G401 (cell line): Measurements from ENCODE around the gene MLH1. TPM values are rescaled to one million over a fixed set of nuclear protein-coding genes. Genes with fewer than 3 reads are reported as not detected.

Source experiments
- DNase-seq: peaks from one replicate; pipeline ENCODE4 v3.0.0-alpha.2; 2015; ENCODE audit warnings: low spot score
- in situ Hi-C: cut with HindIII; loops from 2 replicates; pipeline ENCODE4 v1.10.0; 2016; ENCODE audit warnings: low sequenced_read_pairs, mixed read lengths
- total RNA-seq: library from RNA; depleted of rRNA; stranded (reverse); fragments of >200 nt; shearing (Covaris generic); gene quantifications from 2 replicates; pipeline ENCODE4 v1.2.3, GENCODE V29; 2014

Gene MLH1
- total RNA-seq, 1 experiment from 2014 or later = 84.7 TPM

DNA sequence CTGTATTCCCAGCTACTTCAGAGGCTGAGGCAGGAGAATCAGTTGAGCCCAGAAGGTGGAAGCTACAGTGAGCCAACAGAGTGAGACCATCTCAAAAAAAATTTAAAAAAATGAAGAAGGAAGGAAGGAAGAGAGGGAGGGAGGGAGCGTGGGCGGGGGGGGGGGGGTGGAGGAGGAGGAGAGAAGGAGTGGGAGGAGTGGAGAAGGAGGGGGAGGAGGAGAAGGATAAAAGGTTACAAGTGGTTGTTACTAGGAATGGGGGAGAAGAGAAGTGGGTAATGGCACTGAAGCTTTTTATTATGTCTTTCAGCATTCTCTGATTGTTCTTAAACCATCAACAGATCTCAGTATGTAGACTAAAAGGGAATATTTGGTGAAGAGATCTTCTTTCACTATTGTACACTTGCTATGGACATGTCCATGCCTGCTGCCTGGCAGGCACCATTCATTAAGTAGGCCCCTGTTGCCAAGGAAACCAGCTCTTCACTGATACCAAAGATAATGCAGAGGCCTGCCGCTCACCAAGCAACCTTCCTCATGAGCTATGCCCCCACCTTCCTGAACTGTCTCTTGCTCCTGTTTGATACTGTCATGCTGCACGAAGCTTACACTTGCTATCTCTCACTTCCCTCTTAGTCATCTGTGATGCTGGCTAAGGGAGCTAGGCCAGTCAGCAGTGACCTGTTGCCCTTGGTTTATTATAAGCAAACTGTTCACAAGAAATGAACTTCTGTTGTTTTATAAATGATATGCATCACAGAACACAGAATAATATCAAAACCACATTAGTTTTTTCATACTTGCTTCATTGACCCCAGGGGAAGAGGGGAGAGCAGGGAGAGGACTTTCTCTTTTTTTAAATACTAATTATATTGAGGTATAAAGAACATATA lies 23.5 kb upstream of the MLH1 start:
- DNase-seq = no peak
- in situ Hi-C loops = no loop called here

DNA sequence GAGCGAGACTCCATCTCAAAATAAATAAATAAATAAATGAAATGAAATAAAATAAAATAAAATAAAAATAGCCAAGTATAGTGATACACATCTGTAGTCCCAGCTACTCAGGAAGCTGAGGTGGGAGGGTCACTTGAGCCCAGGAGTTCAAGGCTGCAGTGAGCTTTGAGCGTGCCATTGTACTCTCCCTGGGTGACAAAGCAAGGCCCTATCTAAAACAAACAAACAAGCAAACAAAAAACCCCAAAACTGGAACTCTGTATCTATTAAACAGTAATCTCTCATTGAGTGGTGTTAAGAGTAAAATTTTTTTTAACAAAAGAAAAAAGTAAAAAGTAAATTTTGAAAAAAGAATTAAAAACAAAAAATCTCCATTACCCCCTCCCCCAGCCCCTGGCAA lies 21.2 kb upstream of the MLH1 start:
- no peak for DNase-seq
- in situ Hi-C loops = no loop called here

GRCh38 chr3:36973139-36973538 lies 20.2 kb upstream of the MLH1 start:
- in situ Hi-C loops = no loop called here
- no peak for DNase-seq

DNA sequence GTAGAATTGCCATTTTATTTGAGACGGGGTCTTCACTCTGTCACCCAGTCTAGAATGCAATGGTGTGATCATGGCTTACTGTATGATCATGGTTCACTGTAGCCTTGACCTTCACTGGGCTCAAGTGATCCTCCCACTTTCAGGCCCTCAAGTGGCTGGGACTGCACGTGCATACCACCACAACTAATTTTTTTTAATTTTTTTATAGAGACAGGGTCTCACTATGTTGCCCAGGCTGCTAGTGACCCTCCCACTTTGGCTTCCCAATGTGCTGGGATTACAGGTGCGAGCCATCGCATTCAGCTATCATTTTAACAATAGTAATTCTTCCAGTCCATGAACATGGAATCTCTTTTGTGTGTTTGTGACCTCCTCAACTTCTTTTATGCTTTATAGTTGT lies 12.3 kb upstream of the MLH1 start:
- in situ Hi-C loops = no loop called here
- DNase-seq = no peak

- in situ Hi-C loops = no loop called here
These were observed 5.0 kb upstream of the MLH1 start for GRCh38 chr3:36988356-36988755.

DNA sequence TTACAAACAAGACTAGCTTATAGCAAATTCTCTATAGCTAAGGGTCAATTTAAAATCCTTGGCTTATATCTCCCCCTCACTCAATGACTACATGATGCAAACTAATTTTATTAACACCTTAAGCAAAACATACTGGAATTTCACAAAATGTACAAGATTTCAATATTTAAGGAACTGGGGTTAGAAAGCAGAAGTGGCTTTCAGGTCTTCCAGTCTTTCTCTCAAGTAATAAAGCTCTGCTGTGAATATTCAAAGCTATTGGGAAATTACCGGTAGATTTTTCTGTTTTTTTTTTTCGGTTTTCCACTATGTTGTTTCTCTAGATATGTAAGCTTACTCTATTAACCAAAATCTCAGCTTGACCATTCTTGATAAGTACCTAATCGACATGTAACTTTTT lies 4.3 kb upstream of the MLH1 start:
- DNase-seq = no peak
- in situ Hi-C loops = no loop called here

More at GRCh38 chr3:36988356-36988755, 5.0 kb upstream of the MLH1 start:
- no peak for DNase-seq

DNA sequence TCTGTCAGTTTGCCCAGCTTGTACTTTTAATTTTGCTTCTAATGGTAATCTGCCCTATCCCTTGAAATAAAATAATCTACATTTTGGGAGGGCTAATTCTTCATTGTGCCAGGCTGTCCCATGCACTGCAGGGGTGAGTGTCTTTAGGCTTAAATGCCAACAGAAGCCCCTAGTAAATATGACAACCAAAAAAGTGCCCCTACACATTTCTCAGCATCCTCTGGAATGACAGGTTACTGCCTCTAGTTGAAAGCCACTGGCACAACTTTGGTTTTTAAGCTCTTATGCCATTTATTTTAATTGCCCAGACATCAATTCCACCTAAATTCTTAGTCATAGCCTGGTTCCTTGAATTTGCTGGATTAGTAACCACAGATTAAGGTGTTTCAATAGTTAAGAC lies 3.8 kb upstream of the MLH1 start:
- in situ Hi-C loops = no loop called here
- no peak for DNase-seq

GRCh38 chr3:36991147-36991546 lies 2.2 kb upstream of the MLH1 start:
- in situ Hi-C loops = no loop called here
- DNase-seq = no peak

DNA sequence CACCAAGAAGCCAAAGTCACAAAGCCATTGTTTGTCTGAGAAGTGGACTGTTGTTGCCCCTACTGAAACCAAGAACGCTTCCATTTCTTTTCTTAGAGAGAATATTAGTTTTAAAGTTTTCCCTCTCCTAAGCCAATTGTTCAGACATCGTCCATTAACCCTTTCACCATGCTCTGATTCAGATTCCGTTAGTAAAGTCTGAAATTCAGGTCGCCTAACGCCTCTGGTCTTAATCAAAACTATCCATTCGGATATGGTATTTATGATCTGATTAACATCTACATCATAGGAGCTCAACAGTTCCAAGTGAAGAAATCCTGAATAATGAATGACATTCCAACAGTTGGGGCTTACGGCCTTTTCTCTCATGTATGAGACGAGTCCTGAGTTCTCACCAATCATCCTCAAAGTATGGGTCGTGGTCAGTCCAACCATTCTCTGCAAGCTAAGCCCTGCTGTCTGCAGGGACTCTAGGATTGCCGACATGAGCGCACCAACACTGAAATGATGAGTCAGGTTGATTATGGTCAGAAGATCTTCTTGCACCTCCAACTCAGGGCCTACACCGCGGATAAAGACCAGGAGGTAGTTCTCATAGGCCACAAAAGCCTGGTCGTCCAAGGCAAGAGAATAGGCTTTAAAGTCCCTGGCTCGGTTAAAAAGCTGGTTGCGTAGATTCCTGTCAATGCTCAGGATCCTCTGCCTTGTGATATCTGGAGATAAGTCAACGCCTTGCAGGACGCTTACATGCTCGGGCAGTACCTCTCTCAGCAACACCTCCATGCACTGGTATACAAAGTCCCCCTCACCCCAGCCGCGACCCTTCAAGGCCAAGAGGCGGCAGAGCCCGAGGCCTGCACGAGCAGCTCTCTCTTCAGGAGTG lies 1.2 kb upstream of the MLH1 start:
- DNase-seq = no peak
- in situ Hi-C loops = no loop called here

DNA sequence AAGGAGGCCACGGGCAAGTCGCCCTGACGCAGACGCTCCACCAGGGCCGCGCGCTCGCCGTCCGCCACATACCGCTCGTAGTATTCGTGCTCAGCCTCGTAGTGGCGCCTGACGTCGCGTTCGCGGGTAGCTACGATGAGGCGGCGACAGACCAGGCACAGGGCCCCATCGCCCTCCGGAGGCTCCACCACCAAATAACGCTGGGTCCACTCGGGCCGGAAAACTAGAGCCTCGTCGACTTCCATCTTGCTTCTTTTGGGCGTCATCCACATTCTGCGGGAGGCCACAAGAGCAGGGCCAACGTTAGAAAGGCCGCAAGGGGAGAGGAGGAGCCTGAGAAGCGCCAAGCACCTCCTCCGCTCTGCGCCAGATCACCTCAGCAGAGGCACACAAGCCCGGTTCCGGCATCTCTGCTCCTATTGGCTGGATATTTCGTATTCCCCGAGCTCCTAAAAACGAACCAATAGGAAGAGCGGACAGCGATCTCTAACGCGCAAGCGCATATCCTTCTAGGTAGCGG lies 452 bp upstream of the MLH1 start, which contains the start of gene EPM2AIP1:
Gene EPM2AIP1 (minus strand): TSS at position 326 of the 520 bp plus-strand sequence. CDS start 54 bp downstream, at position 272.
- in situ Hi-C loops = no loop called here

DNA sequence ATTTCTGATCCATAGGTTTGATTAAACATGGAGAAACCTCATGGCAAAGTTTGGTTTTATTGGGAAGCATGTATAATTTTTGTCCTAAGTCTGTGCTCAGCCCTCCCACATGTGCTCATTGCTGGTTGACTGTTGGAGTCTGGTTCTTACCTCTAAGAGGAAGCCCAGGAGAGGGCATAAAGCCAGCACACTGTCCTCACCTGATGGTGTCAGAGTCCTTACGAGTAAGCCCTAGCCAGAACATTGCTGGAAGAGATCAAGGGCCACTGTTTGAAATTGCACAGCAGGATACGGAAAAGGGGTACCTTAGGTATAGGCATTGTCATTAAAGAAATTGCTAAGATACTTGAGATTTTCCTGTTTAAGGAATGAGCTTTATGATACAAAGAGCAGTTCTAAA lies 21.3 kb downstream of the MLH1 start:
- in situ Hi-C loops = no loop called here

More for the DNA sequence above, 452 bp upstream of the MLH1 start, which contains the start of gene EPM2AIP1:
- DNase-seq = peak; percentile 100

GRCh38 chr3:37015642-37016041 lies 22.3 kb downstream of the MLH1 start:
- no peak for DNase-seq
- in situ Hi-C loops = no loop called here

More for the DNA sequence above, 21.3 kb downstream of the MLH1 start:
- DNase-seq = no peak

GRCh38 chr3:37016903-37017302 lies 23.6 kb downstream of the MLH1 start:
- in situ Hi-C loops = no loop called here
- DNase-seq = no peak

GRCh38 chr3:37017683-37018082 lies 24.4 kb downstream of the MLH1 start:
- in situ Hi-C loops = no loop called here
- no peak for DNase-seq

DNA sequence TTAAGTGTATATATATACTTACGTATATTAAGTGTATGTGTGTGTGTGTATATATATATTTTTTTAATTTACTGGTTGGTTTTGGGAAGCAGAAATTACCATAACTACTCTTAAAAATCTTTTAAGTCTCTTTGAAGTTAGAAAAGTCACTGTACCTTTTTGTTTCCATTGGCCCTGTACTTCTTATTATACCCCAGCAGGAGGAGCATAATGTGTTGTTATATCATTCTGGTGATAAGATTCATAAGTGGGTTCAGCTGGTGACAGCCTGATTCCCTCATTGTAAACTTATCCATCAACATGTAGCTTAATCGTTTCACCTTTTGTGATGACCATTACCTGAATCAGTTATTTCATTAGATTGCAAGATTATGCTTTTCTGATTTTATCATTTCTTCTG lies 30.8 kb downstream of the MLH1 start:
- in situ Hi-C loops = no loop called here

GRCh38 chr3:37024820-37025405 lies 31.6 kb downstream of the MLH1 start:
- in situ Hi-C loops = no loop called here
- DNase-seq = no peak

More for the DNA sequence above, 30.8 kb downstream of the MLH1 start:
- no peak for DNase-seq

DNA sequence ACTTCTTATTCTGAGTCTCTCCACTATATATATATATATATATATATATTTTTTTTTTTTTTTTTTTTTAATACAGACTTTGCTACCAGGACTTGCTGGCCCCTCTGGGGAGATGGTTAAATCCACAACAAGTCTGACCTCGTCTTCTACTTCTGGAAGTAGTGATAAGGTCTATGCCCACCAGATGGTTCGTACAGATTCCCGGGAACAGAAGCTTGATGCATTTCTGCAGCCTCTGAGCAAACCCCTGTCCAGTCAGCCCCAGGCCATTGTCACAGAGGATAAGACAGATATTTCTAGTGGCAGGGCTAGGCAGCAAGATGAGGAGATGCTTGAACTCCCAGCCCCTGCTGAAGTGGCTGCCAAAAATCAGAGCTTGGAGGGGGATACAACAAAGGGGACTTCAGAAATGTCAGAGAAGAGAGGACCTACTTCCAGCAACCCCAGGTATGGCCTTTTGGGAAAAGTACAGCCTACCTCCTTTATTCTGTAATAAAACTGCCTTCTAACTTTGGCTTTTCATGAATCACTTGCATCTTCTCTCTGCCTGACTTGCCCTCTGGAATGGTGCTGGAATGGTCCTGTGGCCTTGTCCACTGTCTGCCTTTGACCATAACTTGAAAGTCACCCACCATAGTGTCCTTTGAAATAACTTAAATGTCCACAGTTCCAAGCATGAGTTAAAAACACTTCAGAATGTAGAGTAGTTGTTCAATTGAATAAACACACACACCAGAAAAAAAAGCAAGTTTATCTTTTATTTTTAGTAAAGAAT lies 32.4 kb downstream of the MLH1 start:
- in situ Hi-C loops = no loop called here
- DNase-seq = no peak

GRCh38 chr3:37026851-37027250 lies 33.5 kb downstream of the MLH1 start:
- in situ Hi-C loops = no loop called here
- DNase-seq = no peak

DNA sequence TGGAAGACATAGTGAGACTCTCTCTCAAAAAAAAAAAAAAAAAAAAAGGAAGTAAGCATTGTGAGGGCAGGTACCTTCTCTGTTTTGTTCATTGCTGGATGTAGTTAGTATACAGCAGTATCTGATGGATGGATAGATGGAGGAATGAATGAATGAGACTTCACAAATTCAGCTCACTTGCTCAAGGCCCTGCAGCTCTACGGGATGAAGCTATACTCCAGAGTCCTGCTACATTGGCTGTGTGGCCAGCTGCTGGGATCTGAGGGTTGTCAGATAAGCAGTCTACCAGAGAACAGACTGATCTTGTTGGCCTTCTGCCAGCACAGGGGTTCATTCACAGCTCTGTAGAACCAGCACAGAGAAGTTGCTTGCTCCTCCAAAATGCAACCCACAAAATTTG lies 35.0 kb downstream of the MLH1 start:
- in situ Hi-C loops = no loop called here
- DNase-seq = no peak
